ENCODE results near the gene UBXN6.
A peak's percentile ranks its signal among the peaks of the same experiment; 100 is the strongest.

The UBXN6 gene

GRCh38 chr19:4457654-4458395 lies at the start of gene UBXN6:
Gene UBXN6 (minus strand): TSS chr19:4457794. CDS start chr19:4457697, 97 bp downstream.
- H3K4me3 ChIP-seq (ENCODE audit: low read depth, low read length): peak within 1 kb of the TSS; percentile 91
- peak; percentile 93 for DNase-seq (ENCODE audit: low read depth, low spot score)
- CTCF ChIA-PET: interaction anchor here (1.1 to 1.8 kb wide), 3 partner anchors 14 to 190 kb away, joined by 3 to 6 read pairs (median 4); no protein-coding TSS in a partner anchor
- POLR2A ChIA-PET: interaction anchor here (0.6 to 2.5 kb wide), 2 partner anchors 9 to 14 kb away, joined by 4 to 9 read pairs; partner anchors contain the start of gene HDGFL2
- no peak for TF ChIP-seq CTCF (IDR thresholded peaks at IDR 0.05; ENCODE audit: insufficient read depth, low read length, missing control alignments)

GRCh38 chr19:4507150-4507452 lies 49.5 kb upstream of the UBXN6 start:
- POLR2A ChIA-PET: no interaction called here
- no peak overlapping the region for H3K4me3 ChIP-seq (ENCODE audit: low read depth, low read length)
- CTCF ChIA-PET: interaction anchor here (2.3 to 3.2 kb wide), 2 partner anchors 15 to 18 kb away, joined by 10 to 19 read pairs; no protein-coding TSS in a partner anchor
- TF ChIP-seq CTCF (IDR thresholded peaks at IDR 0.05; ENCODE audit: insufficient read depth, low read length, missing control alignments): no peak
- no peak for DNase-seq (ENCODE audit: low read depth, low spot score)

GRCh38 chr19:4506449-4507149 lies 49.0 kb upstream of the UBXN6 start:
- CTCF ChIA-PET: interaction anchor here (2.3 kb wide), 1 partner anchor 19 kb away, joined by 10 read pairs; no protein-coding TSS in a partner anchor
- POLR2A ChIA-PET: no interaction called here
- peak; percentile 17 for DNase-seq (ENCODE audit: low read depth, low spot score)
- H3K4me3 ChIP-seq (ENCODE audit: low read depth, low read length): no peak overlapping the region
- no peak for TF ChIP-seq CTCF (IDR thresholded peaks at IDR 0.05; ENCODE audit: insufficient read depth, low read length, missing control alignments)

- no peak for DNase-seq (ENCODE audit: low read depth, low spot score)
- no peak overlapping the region for H3K4me3 ChIP-seq (ENCODE audit: low read depth, low read length)
- ChIA-PET POLR2A (no interaction called here), CTCF (interaction anchor here (1.3 kb wide), 1 partner anchor 20 kb away, joined by 4 read pairs; no protein-coding TSS in a partner anchor)
- TF ChIP-seq CTCF (IDR thresholded peaks at IDR 0.05; ENCODE audit: insufficient read depth, low read length, missing control alignments): no peak
Observed at GRCh38 chr19:4505570-4506448, 48.2 kb upstream of the UBXN6 start.

- no peak overlapping the region for H3K4me3 ChIP-seq (ENCODE audit: low read depth, low read length)
- no peak for TF ChIP-seq CTCF (IDR thresholded peaks at IDR 0.05; ENCODE audit: insufficient read depth, low read length, missing control alignments)
- DNase-seq (ENCODE audit: low read depth, low spot score): no peak
- POLR2A ChIA-PET: no interaction called here
- CTCF ChIA-PET: interaction anchor here (1.3 kb wide), 1 partner anchor 20 kb away, joined by 4 read pairs; no protein-coding TSS in a partner anchor
Observed at GRCh38 chr19:4504891-4505569, 47.4 kb upstream of the UBXN6 start.
